Right atrium auricular region (tissue), 2 donors: ENCODE results near the gene AJM1. TPM values are rescaled to one million over a fixed set of nuclear protein-coding genes. Genes with fewer than 3 reads are reported as not detected.

Experiments
- DNase-seq: peaks from one replicate; pipeline ENCODE4 v3.0.0-alpha.2; 2019; ENCODE audit warnings: low spot score
- H3K27ac ChIP-seq, 2 donors: fragments of 200-600 bp; sonication (generic); 1 replicate in 1 of 2; 2 replicates in 1 of 2; pipeline ENCODE4 v1.5.1; 2016 to 2019
- H3K27me3 ChIP-seq, 2 donors: fragments of 200-600 bp; sonication (generic); one replicate each; pipeline versions ENCODE4 v1.5.1 to v1.6.0; 2017 to 2019
- H3K36me3 ChIP-seq: fragments of 200-600 bp; sonication (generic); one replicate; pipeline ENCODE4 v1.5.1; 2016
- H3K4me1 ChIP-seq, 2 donors: fragments of 200-600 bp; sonication (generic); one replicate each; pipeline versions ENCODE4 v1.5.1 to v1.6.0; 2017 to 2019
- H3K4me3 ChIP-seq, 2 donors: fragments of 200-600 bp; sonication (generic); 1 replicate in 1 of 2; 2 replicates in 1 of 2; pipeline ENCODE4 v1.5.1; 2017 to 2019; ENCODE audit warnings: mild to moderate bottlenecking in 1 of 2, moderate library complexity in 1 of 2
- H3K9me3 ChIP-seq, 2 donors: fragments of 200-600 bp; sonication (generic); one replicate each; pipeline ENCODE4 v1.5.1; 2019
- total RNA-seq, 2 donors: library from RNA; depleted of rRNA; stranded (reverse); fragments of >200 nt; gene quantifications; one replicate each; pipeline ENCODE4 v1.1.0, GENCODE V29; 2016
- TF ChIP-seq, protein P1 (sequence below), 2 donors: fragments of 200-600 bp; sonication (generic); IDR thresholded peaks; one replicate each; pipeline ENCODE4 v1.5.1; 2019; ENCODE audit warnings: antibody characterized with exemption in 2 of 2

The AJM1 gene
- total RNA-seq, 2 donors from 2014 or later: 2.7 to 3.0 TPM

DNA sequence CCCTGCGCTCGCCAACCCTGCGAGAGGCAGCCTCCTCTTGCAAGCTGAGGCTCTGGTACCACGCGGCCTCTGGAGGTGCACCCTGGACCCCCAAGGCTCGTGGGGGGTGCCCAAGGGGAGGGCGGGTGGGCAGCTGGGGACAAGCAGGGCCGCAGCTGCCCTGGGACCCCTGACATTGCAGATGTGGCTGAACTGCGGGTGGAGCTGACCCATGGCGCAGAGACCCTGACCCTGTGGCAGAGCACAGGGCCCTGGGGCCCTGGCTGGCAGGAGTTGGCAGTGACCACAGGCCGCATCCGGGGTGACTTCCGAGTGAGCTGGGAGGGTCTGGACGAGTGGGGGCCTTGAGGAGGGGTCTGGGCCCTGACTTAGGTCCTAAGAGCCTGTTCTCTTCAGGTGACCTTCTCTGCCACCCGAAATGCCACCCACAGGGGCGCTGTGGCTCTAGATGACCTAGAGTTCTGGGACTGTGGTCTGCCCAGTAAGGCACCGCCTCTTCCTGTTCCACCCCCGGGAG is 11.4 kb downstream of the AJM1 start:
- Histone ChIP-seq H3K4me1 (peaks cover 0 to 23% of the 10 kb centered on the region in 2 donors), H3K36me3 (peaks cover 18% of the 10 kb centered on the region), H3K9me3 (no peaks in the 10 kb centered on the region), H3K27ac (no peak overlapping the region), H3K4me3 (no peak overlapping the region), H3K27me3 (no peaks in the 10 kb centered on the region)
- TF ChIP-seq, protein P1, sequence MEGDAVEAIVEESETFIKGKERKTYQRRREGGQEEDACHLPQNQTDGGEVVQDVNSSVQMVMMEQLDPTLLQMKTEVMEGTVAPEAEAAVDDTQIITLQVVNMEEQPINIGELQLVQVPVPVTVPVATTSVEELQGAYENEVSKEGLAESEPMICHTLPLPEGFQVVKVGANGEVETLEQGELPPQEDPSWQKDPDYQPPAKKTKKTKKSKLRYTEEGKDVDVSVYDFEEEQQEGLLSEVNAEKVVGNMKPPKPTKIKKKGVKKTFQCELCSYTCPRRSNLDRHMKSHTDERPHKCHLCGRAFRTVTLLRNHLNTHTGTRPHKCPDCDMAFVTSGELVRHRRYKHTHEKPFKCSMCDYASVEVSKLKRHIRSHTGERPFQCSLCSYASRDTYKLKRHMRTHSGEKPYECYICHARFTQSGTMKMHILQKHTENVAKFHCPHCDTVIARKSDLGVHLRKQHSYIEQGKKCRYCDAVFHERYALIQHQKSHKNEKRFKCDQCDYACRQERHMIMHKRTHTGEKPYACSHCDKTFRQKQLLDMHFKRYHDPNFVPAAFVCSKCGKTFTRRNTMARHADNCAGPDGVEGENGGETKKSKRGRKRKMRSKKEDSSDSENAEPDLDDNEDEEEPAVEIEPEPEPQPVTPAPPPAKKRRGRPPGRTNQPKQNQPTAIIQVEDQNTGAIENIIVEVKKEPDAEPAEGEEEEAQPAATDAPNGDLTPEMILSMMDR (IDR thresholded peaks at IDR 0.05): no peak
- DNase-seq: no peak

DNA sequence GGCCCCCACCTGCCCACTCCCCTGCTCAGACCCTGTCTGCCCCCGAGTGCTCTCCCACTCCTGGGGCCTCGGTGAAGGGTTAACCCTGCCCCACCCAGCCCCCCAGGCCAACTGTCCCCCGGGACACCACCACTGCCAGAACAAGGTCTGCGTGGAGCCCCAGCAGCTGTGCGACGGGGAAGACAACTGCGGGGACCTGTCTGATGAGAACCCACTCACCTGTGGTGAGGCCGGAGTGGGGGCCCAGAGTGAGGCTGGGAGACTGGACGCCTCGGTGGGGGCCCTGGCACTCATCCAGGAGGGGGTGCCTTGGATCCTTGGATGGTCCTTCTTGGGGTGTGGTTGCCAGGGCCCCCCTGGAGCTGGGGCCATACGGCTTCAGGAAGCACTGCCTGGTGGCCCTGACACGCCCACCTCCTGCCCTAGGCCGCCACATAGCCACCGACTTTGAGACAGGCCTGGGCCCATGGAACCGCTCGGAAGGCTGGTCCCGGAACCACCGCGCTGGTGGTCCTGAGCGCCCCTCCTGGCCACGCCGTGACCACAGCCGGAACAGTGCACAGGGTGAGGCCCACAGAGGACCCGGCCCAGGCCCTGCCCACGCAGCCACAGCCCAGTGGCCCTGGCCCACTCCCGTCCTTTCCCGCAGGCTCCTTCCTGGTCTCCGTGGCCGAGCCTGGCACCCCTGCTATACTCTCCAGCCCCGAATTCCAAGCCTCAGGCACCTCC is 12.0 kb downstream of the AJM1 start:
- TF ChIP-seq, protein P1 (IDR thresholded peaks at IDR 0.05): no peak
- Histone ChIP-seq H3K27me3 (no peaks in the 10 kb centered on the region), H3K4me3 (no peak overlapping the region), H3K27ac (no peak overlapping the region), H3K4me1 (peaks cover 0 to 30% of the 10 kb centered on the region in 2 donors), H3K9me3 (no peaks in the 10 kb centered on the region), H3K36me3 (peaks cover 18% of the 10 kb centered on the region)
- DNase-seq: no peak

DNA sequence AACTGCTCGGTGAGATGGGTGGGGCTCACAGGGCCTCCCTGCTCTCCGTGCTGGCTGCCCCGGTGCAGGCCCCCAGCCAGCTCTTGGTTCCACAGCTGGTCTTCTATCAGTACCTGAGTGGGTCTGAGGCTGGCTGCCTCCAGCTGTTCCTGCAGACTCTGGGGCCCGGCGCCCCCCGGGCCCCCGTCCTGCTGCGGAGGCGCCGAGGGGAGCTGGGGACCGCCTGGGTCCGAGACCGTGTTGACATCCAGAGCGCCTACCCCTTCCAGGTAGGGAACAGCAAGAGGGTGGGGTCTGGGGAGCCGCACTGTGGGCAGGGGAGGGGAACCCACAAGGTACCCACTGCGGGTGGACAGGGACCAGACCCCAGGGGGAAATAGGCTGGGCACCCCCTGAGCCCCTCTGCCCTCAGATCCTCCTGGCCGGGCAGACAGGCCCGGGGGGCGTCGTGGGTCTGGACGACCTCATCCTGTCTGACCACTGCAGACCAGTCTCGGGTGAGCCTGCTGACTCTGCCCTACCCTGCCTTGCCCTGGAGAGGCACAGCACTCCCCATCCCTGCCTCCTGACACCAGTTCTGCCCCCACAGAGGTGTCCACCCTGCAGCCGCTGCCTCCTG is 12.7 kb downstream of the AJM1 start:
- DNase-seq: no peak
- Histone ChIP-seq H3K4me3 (no peak overlapping the region), H3K36me3 (peaks cover 18% of the 10 kb centered on the region), H3K27me3 (no peaks in the 10 kb centered on the region), H3K9me3 (no peaks in the 10 kb centered on the region), H3K27ac (no peak overlapping the region), H3K4me1 (peaks cover 0 to 30% of the 10 kb centered on the region in 2 donors)
- TF ChIP-seq, protein P1 (IDR thresholded peaks at IDR 0.05): no peak

DNA sequence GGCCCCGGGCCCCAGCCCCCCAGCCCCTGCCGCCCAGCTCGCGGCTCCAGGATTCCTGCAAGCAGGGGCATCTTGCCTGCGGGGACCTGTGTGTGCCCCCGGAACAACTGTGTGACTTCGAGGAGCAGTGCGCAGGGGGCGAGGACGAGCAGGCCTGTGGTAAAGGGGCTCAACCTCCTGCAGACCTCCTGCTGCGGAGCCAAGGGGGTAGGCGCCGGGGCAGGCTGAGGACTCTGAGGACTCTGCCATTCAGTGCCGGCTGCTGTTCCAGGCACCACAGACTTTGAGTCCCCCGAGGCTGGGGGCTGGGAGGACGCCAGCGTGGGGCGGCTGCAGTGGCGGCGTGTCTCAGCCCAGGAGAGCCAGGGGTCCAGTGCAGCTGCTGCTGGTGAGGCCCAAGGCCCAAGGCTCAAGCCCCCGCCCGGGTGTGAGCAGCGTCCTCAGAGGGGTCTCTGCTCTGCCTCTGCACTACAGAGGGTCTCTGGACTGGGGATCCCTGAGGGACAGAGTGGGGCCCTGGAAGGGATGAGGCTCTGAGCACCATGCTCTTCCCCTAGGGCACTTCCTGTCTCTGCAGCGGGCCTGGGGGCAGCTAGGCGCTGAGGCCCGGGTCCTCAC is 13.3 kb downstream of the AJM1 start:
- peaks cover 0 to 24% of the 10 kb centered on the region in 2 donors for H3K4me1 ChIP-seq
- H3K27ac ChIP-seq: no peak overlapping the region
- no peaks in the 10 kb centered on the region for H3K9me3 ChIP-seq
- TF ChIP-seq, protein P1 (IDR thresholded peaks at IDR 0.05): no peak
- H3K4me3 ChIP-seq: no peak overlapping the region
- DNase-seq: no peak
- H3K27me3 ChIP-seq: no peaks in the 10 kb centered on the region
- peaks cover 14% of the 10 kb centered on the region for H3K36me3 ChIP-seq

DNA sequence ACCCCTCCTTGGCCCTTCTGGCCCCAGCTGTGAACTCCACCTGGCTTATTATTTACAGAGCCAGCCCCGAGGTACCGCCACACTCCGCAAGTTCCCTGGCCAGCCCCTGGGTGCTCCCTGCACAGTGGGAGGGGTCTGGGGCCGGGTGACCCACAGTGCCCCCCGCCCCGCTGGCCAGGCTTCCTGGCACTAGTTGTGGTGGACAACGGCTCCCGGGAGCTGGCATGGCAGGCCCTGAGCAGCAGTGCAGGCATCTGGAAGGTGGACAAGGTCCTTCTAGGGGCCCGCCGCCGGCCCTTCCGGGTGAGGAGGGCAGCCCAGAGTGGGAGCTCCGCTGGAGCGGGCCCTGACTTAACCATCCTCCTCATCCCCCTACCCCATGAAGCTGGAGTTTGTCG is 13.8 kb downstream of the AJM1 start:
- Histone ChIP-seq H3K4me3 (no peak overlapping the region), H3K4me1 (peaks cover 0 to 18% of the 10 kb centered on the region in 2 donors), H3K27me3 (no peaks in the 10 kb centered on the region), H3K36me3 (peaks cover 14% of the 10 kb centered on the region), H3K27ac (no peak overlapping the region), H3K9me3 (no peaks in the 10 kb centered on the region)
- DNase-seq: no peak
- TF ChIP-seq, protein P1 (IDR thresholded peaks at IDR 0.05): no peak
